H1 (cell line): ENCODE measurements around the gene FCRL2. TPM values are rescaled to one million over a fixed set of nuclear protein-coding genes. Genes with fewer than 3 reads are reported as not detected.

Source experiments
- BRCA1 ChIP-seq: IDR thresholded peaks from 2 replicates; pipeline ENCODE4 v1.6.1; 2012; ENCODE audit warnings: low read depth, low read length, improper control_type of control experiment
- polyA plus RNA-seq, 7 experiments: library from polyadenylated mRNA; depleted of rRNA in 3 of 7; stranded (reverse) in 5 of 7; unstranded in 2 of 7; fragments of >200 nt in 5 of 7; fragments of 200-250 nt in 2 of 7; gene quantifications; 1 replicate in 5 of 7; 2 replicates in 1 of 7; 4 replicates in 1 of 7; pipeline versions ENCODE4 v1.2.1 to v1.2.3, GENCODE V29; 2011 to 2013; ENCODE audit warnings: missing spikeins in 2 of 7, mixed read lengths in 2 of 7
- total RNA-seq: library from RNA; stranded (reverse); fragmentation: NEBNext Ultra II Directional; extraction: Animal tissue kit (Norgen Biotek cat#: 25700); gene quantifications from 2 replicates; pipeline ENCODE4 v1.2.1, GENCODE V29; 2021

Gene FCRL2
- total and polyA plus RNA-seq, 2 of the 8 experiments (the other 6 are each of a cell fraction or from before 2014, with no cell fraction given): not detected

GRCh38 chr1:157724537-157725220, 52.3 kb downstream of the FCRL2 start (continued):
- no peak for TF ChIP-seq BRCA1
